Lower leg skin (tissue), 4 donors: Measurements from ENCODE around the gene HHIPL1. TPM values are rescaled to one million over a fixed set of nuclear protein-coding genes. Genes with fewer than 3 reads are reported as not detected.

ENCODE experiments used
- DNase-seq, 2 donors: peaks; one replicate each; pipeline ENCODE4 v3.0.0-alpha.2; 2019; ENCODE audit warnings: low spot score in 2 of 2
- H3K4me3 ChIP-seq: fragments of 200-600 bp; sonication (generic); 2 replicates; pipeline ENCODE4 v1.5.1; 2017; ENCODE audit warnings: mild to moderate bottlenecking, low read depth; ENCODE audit not compliant: poor library complexity, severe bottlenecking
- POLR2A ChIP-seq, 2 donors: fragments of 450-650 bp; IDR thresholded peaks; one replicate each; pipeline ENCODE4 v1.6.1; 2016 to 2017; ENCODE audit warnings: antibody characterized with exemption in 2 of 2, mild to moderate bottlenecking in 1 of 2, moderate library complexity in 1 of 2
- WGBS, 2 donors: methylation state at CpG; one replicate each; pipeline ENCODE4 v1.1.5; 2018; 5-methylcytosine and 5-hydroxymethylcytosine counted together
- intact Hi-C: fragments of 100-400 bp; cut with DNase I; formaldehyde crosslinking; loops from one replicate; pipeline ENCODE4 v1.15.0; 2023; ENCODE audit warnings: low total_unique reads
- total RNA-seq, 4 donors: library from RNA; depleted of rRNA; stranded (reverse); fragments of >200 nt; gene quantifications; one replicate each; pipeline ENCODE4 v1.1.0, GENCODE V29; 2016
- TF ChIP-seq, protein P1 (sequence below), 3 donors: fragments of 450-650 bp; IDR thresholded peaks; one replicate each; pipeline ENCODE4 v1.5.1; 2016; ENCODE audit warnings: antibody characterized with exemption in 3 of 3, mild to moderate bottlenecking in 3 of 3, moderate library complexity in 2 of 3

HHIPL1 gene
- total RNA-seq, 4 donors from 2014 or later = 0.59 to 2.4 (median 0.92) TPM

DNA sequence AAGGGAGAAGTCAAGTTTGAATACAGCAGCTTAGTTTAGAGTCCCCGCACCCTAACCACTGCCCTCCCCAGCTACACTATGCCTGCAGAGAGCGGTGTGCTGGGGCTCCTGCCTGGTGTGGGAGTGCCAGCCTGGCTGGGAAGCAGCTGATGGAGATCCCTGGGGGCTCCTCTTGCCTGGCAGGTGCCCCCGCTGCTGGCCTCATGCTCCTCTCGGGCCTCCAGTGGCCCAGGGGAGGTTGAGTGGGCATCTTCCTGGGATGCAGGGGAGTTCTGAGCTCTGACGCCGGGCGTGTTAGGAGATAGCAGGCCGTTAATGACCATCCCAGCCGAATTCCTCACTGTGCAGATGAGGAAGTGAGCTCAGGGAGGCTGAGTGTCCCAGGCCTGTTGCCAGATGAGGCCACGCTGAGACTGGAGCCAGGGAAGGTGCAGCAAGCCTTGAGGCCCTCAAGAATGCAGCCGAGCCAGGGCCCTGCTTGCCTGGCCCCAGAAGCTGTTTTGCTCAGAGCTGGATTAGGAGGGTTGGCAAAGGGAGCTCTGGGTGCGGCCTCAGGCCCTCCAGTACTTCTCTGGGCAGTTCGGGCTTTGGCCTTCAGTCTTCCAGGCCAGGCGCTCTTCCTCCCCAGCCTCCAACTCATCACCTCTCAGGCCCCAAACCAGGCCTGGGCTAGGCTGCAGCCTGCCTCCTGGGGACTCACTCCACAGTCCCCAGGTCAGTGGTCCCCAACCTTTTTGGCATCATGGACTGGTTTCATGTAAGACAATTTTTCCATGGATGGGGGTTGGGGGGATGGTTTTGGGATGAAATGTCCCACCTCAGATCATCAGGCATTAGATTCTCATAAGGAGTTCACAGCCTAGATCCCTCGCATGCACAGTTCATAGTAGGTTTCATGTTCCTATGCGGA is 32.6 kb downstream of the HHIPL1 start:
- 78 to 87% methylated on average over 16 of the region's 16 CpGs for WGBS, 2 donors
- no peak for DNase-seq
- intact Hi-C loops = no loop called here
- H3K4me3 ChIP-seq = no peak overlapping the region
- TF ChIP-seq, protein P1, sequence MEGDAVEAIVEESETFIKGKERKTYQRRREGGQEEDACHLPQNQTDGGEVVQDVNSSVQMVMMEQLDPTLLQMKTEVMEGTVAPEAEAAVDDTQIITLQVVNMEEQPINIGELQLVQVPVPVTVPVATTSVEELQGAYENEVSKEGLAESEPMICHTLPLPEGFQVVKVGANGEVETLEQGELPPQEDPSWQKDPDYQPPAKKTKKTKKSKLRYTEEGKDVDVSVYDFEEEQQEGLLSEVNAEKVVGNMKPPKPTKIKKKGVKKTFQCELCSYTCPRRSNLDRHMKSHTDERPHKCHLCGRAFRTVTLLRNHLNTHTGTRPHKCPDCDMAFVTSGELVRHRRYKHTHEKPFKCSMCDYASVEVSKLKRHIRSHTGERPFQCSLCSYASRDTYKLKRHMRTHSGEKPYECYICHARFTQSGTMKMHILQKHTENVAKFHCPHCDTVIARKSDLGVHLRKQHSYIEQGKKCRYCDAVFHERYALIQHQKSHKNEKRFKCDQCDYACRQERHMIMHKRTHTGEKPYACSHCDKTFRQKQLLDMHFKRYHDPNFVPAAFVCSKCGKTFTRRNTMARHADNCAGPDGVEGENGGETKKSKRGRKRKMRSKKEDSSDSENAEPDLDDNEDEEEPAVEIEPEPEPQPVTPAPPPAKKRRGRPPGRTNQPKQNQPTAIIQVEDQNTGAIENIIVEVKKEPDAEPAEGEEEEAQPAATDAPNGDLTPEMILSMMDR (IDR thresholded peaks at IDR 0.05) = no peak
- TF ChIP-seq POLR2A (IDR thresholded peaks at IDR 0.05) = no peak

DNA sequence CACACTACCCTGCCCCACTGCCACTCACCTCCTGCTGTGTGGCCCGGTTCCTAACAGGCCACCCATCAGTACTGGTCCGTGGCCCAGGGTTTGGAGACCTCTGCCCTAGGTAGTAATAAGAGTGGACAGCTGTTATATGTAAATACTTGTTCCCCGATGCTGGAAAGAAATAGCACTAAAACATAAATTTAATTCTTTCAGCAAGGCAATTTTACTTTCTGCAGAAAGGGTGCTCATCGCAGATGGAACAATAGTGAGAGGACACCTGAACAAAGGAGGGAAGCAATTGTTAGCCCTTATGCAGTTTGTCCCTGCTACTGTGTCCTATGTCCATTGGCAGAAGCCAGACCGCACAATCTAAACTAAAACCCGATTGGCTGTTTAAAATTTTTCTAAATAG is 33.3 kb downstream of the HHIPL1 start:
- no peak overlapping the region for H3K4me3 ChIP-seq
- no peak for DNase-seq
- TF ChIP-seq, protein P1 (IDR thresholded peaks at IDR 0.05) = no peak
- 96 to 97% methylated on average over 6 of the region's 6 CpGs for WGBS, 2 donors
- intact Hi-C loops = no loop called here

DNA sequence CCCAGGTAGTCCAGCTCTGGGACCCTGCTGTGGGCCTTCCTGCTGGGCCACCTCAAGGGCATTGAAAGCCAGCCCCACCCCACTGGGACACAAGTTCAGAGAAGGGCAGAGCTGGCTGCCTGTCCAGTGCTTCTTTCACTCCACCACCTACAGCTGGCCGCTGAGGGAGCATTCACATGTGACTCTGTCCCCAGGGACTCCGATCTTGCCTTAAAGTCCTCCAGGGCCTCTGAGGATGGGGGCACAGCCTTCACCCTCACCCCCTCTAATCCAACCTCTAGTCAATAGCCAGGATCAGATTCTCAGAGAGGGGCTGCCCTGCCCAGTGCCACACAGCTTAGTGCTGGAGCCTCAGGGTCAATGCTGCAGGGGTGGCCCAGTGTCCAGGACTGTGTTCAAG is 34.2 kb downstream of the HHIPL1 start:
- no peak overlapping the region for H3K4me3 ChIP-seq
- DNase-seq = no peak
- WGBS, 2 donors = 83 to 94% methylated on average over 2 of the region's 2 CpGs
- TF ChIP-seq, protein P1 (IDR thresholded peaks at IDR 0.05) = no peak
- TF ChIP-seq POLR2A (IDR thresholded peaks at IDR 0.05) = no peak
- intact Hi-C loops = no loop called here

DNA sequence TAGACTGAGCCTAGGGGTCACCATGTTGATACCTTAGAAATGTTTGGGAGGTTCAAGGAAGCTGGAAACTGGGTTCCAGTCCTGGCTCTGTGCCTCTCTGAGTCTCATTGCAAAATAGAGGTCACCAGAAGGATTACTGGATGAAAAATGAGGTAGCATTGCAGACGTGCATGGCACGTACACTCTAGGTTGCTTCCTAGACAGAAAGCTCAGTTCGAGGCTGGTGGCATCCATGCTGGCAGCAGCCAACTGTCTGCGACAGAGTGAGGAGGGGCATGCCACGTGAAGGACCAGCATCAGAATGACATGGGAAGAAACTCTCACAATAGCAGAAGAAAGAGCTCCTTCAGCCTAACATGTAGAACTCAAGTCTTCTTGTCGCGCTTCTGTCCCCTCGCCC is 34.6 kb downstream of the HHIPL1 start:
- DNase-seq = no peak
- TF ChIP-seq POLR2A (IDR thresholded peaks at IDR 0.05) = no peak
- TF ChIP-seq, protein P1 (IDR thresholded peaks at IDR 0.05) = no peak
- 77 to 78% methylated on average over 8 of the region's 8 CpGs for WGBS, 2 donors
- H3K4me3 ChIP-seq = no peak overlapping the region
- intact Hi-C loops = no loop called here

- 61 to 65% methylated on average over 5 of the region's 5 CpGs for WGBS, 2 donors
- TF ChIP-seq POLR2A (IDR thresholded peaks at IDR 0.05) = no peak
- TF ChIP-seq, protein P1 (IDR thresholded peaks at IDR 0.05) = no peak
- no peak for DNase-seq
- intact Hi-C loops = loop anchor here (5.0 kb wide), 1 partner anchor 202 kb away; no protein-coding TSS in a partner anchor
- no peak overlapping the region for H3K4me3 ChIP-seq
Measured at GRCh38 chr14:99679996-99680395, 35.1 kb downstream of the HHIPL1 start.
